Tibial artery (tissue), 4 donors: ENCODE results near the gene PCBP1.

Experiments used
- DNase-seq, 2 donors: peaks; one replicate each; pipeline ENCODE4 v3.0.0-alpha.2; 2019
- H3K27ac ChIP-seq, 2 donors: fragments of 200-600 bp; sonication (generic) in 1 of 2; 1 replicate in 1 of 2; 2 replicates in 1 of 2; pipeline ENCODE4 v1.5.1; 2018 to 2019; ENCODE audit warnings: mild to moderate bottlenecking in 1 of 2
- H3K27me3 ChIP-seq, 2 donors: fragments of 200-600 bp; sonication (generic) in 1 of 2; one replicate each; pipeline versions ENCODE4 v1.5.1 to v1.6.0; 2016 to 2019
- H3K36me3 ChIP-seq, 3 donors: fragments of 200-600 bp; sonication (generic) in 2 of 3; one replicate each; pipeline ENCODE4 v1.5.1; 2016 to 2019; ENCODE audit warnings: mild to moderate bottlenecking in 2 of 3
- H3K4me1 ChIP-seq, 4 donors: fragments of 200-600 bp; sonication (generic) in 2 of 4; 1 replicate in 3 of 4; 2 replicates in 1 of 4; pipeline ENCODE4 v1.5.1; 2016 to 2019
- H3K4me3 ChIP-seq, 2 donors: fragments of 200-600 bp; sonication (generic) in 1 of 2; 1 replicate in 1 of 2; 2 replicates in 1 of 2; pipeline ENCODE4 v1.5.1; 2018 to 2019; ENCODE audit warnings: mild to moderate bottlenecking in 2 of 2
- H3K9me3 ChIP-seq, 3 donors: fragments of 200-600 bp; sonication (generic) in 1 of 3; one replicate each; pipeline ENCODE4 v1.5.1; 2016 to 2019
- CTCF ChIP-seq, 2 experiments: fragments of 200-600 bp in 1 of 2; fragments of 450-650 bp in 1 of 2; IDR thresholded peaks; one replicate each; pipeline ENCODE4 v1.5.1; 2017 to 2019; ENCODE audit warnings: antibody characterized with exemption in 2 of 2, mild to moderate bottlenecking in 1 of 2, moderate library complexity in 1 of 2
- intact Hi-C: fragments of 100-400 bp; cut with DNase I; formaldehyde crosslinking; loops from one replicate; pipeline ENCODE4 v1.15.0; 2023; ENCODE audit warnings: low total_unique reads

The PCBP1 gene

GRCh38 chr2:70081221-70081620, 6.1 kb upstream of the PCBP1 start:
- intact Hi-C loops: no loop called here
- TF ChIP-seq CTCF (IDR thresholded peaks at IDR 0.05): no peak
- Histone ChIP-seq H3K36me3 (peaks cover 60 to 76% (median 75%) of the 10 kb centered on the region in 3 donors), H3K27me3 (no peaks in the 10 kb centered on the region), H3K4me3 (no peak overlapping the region), H3K4me1 (peaks cover 0 to 28% (median 23%) of the 10 kb centered on the region in 4 donors), H3K9me3 (no peaks in the 10 kb centered on the region), H3K27ac (no peak overlapping the region)
- DNase-seq: peak in 1 of 2 donors; percentile 15

DNA sequence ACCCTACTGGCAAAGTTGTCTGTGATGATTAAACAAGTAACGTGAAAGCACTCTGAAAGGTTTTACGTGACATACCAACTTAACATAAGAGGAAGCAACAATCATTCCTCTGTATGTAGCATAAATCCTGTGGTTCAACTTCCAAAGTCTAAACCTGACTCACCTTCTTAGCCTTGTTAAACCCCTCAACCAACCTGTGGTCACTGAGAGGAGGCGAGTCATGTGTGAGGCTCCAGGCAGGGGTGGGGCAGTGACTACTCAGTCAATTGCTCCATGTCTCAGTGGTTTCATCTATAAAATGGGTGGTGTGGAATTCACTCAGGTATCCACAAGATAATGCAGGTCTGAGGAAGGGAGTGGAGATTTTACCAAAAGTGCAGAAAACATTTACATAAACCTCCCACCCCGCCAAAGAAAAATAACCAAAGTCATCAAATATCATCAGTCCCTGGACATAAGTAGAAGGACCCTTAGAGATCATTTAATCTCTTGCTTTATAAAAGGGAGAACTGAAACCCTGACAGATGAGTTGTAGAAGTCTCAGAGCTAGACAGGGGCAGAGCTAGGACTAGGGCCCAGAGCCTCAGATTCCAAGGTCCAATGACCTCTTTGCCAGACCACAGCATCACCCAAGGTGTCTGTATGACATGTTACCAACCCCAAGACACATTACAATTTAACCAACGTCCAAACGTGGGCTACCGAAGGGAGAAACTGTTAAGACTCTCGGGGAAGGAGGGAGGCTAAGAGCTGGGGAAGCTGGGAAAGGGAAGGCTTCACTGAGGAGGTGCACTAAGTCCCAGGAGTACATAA, 3.7 kb upstream of the PCBP1 start:
- H3K27ac ChIP-seq: peak overlapping the region; percentile 28 to 94
- H3K36me3 ChIP-seq: peaks cover 46 to 60% (median 58%) of the 10 kb centered on the region in 3 donors
- DNase-seq: peak in 1 of 2 donors; percentile 37
- peaks cover 0 to 28% (median 23%) of the 10 kb centered on the region in 4 donors for H3K4me1 ChIP-seq
- H3K27me3 ChIP-seq: no peaks in the 10 kb centered on the region
- no peaks in the 10 kb centered on the region for H3K9me3 ChIP-seq
- intact Hi-C loops: no loop called here
- TF ChIP-seq CTCF (IDR thresholded peaks at IDR 0.05): no peak
- no peak overlapping the region for H3K4me3 ChIP-seq

DNA sequence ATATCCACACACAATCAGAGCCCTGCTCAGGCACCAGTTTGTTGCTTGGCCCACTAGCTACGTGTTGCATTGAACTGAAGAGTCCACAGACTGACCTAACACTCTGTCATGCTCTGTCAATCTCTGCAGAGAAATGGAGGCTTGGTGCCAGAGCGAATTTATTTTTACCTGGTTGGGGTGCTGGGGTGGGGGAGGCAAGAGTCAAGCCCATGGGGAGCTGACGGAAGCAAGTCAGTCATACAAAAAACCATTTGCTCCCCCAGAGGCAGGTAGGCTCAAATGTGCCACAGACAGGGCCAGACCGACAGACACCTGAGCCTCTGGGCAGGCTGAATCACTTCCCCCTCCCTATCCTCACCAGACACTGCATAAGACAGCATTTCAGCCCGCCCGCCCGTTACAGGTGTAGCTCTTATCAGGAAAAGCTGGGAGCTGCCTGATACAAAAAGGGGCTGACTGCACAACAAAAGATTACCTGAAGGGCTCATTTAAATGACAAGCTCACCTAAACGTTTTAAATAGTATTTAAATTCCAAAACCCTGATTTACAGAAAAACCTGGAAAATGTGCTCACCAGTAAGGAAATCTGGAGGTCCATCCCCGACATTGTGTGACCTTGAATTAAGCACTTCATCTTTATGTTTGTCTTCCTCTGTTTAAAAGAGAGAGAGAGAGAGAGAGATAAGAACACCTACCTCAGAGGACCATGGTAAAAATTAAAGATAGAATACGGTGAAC, 2.1 kb upstream of the PCBP1 start:
- no peak for TF ChIP-seq CTCF (IDR thresholded peaks at IDR 0.05)
- H3K27me3 ChIP-seq: no peaks in the 10 kb centered on the region
- peak overlapping the region; percentile 71 to 95 for H3K4me3 ChIP-seq
- peaks cover 33 to 52% (median 46%) of the 10 kb centered on the region in 3 donors for H3K36me3 ChIP-seq
- peak overlapping the region; percentile 94 to 99 for H3K27ac ChIP-seq
- DNase-seq: peak in 1 of 2 donors; percentile 71
- peaks cover 0 to 44% (median 32%) of the 10 kb centered on the region in 4 donors for H3K4me1 ChIP-seq
- intact Hi-C loops: no loop called here
- no peaks in the 10 kb centered on the region for H3K9me3 ChIP-seq

DNA sequence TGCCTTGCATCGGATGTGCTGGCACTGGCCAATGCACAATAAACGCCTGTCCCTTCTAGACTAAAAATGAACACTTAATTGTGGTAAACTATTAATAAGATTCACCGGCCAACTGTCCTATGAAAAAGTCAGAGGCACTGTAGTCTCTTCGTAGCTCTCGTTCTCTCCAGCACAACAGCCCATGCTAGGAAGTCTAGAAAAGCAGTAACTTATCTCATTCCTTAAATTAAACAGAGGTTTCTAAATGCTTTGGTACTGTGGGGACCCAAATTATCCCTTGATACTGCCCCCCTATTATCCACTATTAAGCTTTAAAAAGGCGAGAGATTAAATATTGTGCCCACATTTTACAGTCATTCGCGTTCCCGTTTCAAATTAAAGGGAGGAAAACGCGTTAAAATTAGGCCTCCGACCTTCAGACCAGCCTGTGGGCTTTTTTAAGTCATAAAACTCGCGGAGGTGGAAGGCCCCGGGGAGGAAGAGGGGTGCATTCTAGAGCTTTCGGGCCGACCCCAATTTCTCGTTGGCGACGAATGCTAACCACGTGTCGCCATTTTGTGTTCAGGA, 1.5 kb upstream of the PCBP1 start:
- intact Hi-C loops: loop anchor here (2.0 kb wide), 1 partner anchor 57 kb away; no protein-coding TSS in a partner anchor
- Histone ChIP-seq H3K9me3 (no peaks in the 10 kb centered on the region), H3K4me1 (peaks cover 0 to 51% (median 38%) of the 10 kb centered on the region in 4 donors), H3K36me3 (peaks cover 26 to 46% (median 40%) of the 10 kb centered on the region in 3 donors), H3K27ac (peak overlapping the region; percentile 94 to 99), H3K4me3 (peak overlapping the region; percentile 71 to 95), H3K27me3 (no peaks in the 10 kb centered on the region)
- no peak for TF ChIP-seq CTCF (IDR thresholded peaks at IDR 0.05)
- peak in 1 of 2 donors; percentile 17 for DNase-seq

GRCh38 chr2:70086278-70086837, 919 bp upstream of the PCBP1 start:
- H3K27ac ChIP-seq: peak overlapping the region; percentile 94 to 99
- peak overlapping the region; percentile 71 to 95 for H3K4me3 ChIP-seq
- intact Hi-C loops: loop anchor here (2.0 kb wide), 1 partner anchor 56 kb away; no protein-coding TSS in a partner anchor
- no peak for TF ChIP-seq CTCF (IDR thresholded peaks at IDR 0.05)
- peaks cover 0 to 53% (median 40%) of the 10 kb centered on the region in 4 donors for H3K4me1 ChIP-seq
- peak; percentile 84 to 85 for DNase-seq
- no peaks in the 10 kb centered on the region for H3K27me3 ChIP-seq
- peaks cover 22 to 40% (median 34%) of the 10 kb centered on the region in 3 donors for H3K36me3 ChIP-seq
- no peaks in the 10 kb centered on the region for H3K9me3 ChIP-seq
